Measurements from ENCODE around the gene ITM2B. TPM values are rescaled to one million over a fixed set of nuclear protein-coding genes. Genes with fewer than 3 reads are reported as not detected.
A peak's percentile ranks its signal among the peaks of the same experiment; 100 is the strongest.

The ITM2B gene
- 139 and 167 TPM in 2 replicates for total RNA-seq (2014; rRNA removed; shearing (Covaris generic))
- polyA plus RNA-seq (2016; fragmentation: Nextera tagmentation; extraction: Ambion mirVana), result 307 and 318 TPM in 2 replicates
- long read RNA-seq, full-length matches to known transcripts, result 125 of 165 reads
- long read RNA-seq, partial matches to known transcripts, result 39 of 165 reads
- long read RNA-seq, other reads (novel, unspliced or antisense), result 1 of 165 reads

DNA sequence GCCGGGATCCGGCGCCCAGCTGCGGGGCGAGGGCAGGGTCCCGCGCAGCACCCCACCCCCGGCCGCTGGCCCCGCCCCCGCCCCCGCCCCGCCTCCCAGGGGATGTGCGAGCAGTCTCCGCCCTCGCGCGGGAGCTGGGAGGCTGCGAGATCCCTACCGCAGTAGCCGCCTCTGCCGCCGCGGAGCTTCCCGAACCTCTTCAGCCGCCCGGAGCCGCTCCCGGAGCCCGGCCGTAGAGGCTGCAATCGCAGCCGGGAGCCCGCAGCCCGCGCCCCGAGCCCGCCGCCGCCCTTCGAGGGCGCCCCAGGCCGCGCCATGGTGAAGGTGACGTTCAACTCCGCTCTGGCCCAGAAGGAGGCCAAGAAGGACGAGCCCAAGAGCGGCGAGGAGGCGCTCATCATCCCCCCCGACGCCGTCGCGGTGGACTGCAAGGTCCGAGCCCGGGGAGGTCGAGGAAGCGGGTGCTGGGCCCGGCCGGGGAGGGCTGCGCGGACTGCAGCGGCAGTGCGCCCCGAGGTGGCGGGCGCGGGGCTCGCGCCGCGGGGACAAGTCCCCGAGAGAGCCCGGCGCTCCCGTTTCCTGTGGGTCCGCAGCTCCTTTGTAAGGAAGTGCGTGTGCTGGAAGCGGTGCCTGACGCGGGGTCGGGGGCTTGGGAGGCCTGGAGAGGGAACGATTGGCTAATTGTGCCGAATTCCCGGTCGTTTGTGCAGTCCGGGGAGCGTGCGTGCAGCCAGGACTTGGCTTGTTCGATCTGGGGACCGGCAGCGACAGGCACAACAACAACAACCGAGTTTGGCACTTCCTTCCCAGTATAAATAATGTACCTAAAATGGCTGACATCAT, at the start of gene ITM2B:
TSS of gene ITM2B (plus strand) at position 161 of the 843 bp plus-strand sequence. CDS start at position 316, 155 bp downstream.
- H3K27ac Mint-ChIP-seq, result peak within 1 kb of the TSS; percentile 93
- no peaks in the 10 kb centered on the region for H3K36me3 ChIP-seq (ENCODE audit: insufficient read depth)
- H3K27me3 ChIP-seq (ENCODE audit: insufficient read depth), result peaks cover 4% of the 10 kb centered on the region; the same call in 1 of the 2 replicates
- peak within 1 kb of the TSS; percentile 84 for H3K4me2 ChIP-seq
- no peaks in the 10 kb centered on the region; the same call in 2 of the 3 replicates for H3K36me3 Mint-ChIP-seq (ENCODE audit: low read depth)
- TF ChIP-seq POLR2AphosphoS5 (IDR thresholded peaks at IDR 0.05; ENCODE audit: low read depth), result peak; percentile 79
- TF ChIP-seq, protein P1, sequence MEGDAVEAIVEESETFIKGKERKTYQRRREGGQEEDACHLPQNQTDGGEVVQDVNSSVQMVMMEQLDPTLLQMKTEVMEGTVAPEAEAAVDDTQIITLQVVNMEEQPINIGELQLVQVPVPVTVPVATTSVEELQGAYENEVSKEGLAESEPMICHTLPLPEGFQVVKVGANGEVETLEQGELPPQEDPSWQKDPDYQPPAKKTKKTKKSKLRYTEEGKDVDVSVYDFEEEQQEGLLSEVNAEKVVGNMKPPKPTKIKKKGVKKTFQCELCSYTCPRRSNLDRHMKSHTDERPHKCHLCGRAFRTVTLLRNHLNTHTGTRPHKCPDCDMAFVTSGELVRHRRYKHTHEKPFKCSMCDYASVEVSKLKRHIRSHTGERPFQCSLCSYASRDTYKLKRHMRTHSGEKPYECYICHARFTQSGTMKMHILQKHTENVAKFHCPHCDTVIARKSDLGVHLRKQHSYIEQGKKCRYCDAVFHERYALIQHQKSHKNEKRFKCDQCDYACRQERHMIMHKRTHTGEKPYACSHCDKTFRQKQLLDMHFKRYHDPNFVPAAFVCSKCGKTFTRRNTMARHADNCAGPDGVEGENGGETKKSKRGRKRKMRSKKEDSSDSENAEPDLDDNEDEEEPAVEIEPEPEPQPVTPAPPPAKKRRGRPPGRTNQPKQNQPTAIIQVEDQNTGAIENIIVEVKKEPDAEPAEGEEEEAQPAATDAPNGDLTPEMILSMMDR (conservative IDR thresholded peaks at IDR 0.05; ENCODE audit: low read depth in 2 of 2), result peak; percentile 17 to 42; a peak in 2 of 4 replicates
- TF ChIP-seq, protein P2, sequence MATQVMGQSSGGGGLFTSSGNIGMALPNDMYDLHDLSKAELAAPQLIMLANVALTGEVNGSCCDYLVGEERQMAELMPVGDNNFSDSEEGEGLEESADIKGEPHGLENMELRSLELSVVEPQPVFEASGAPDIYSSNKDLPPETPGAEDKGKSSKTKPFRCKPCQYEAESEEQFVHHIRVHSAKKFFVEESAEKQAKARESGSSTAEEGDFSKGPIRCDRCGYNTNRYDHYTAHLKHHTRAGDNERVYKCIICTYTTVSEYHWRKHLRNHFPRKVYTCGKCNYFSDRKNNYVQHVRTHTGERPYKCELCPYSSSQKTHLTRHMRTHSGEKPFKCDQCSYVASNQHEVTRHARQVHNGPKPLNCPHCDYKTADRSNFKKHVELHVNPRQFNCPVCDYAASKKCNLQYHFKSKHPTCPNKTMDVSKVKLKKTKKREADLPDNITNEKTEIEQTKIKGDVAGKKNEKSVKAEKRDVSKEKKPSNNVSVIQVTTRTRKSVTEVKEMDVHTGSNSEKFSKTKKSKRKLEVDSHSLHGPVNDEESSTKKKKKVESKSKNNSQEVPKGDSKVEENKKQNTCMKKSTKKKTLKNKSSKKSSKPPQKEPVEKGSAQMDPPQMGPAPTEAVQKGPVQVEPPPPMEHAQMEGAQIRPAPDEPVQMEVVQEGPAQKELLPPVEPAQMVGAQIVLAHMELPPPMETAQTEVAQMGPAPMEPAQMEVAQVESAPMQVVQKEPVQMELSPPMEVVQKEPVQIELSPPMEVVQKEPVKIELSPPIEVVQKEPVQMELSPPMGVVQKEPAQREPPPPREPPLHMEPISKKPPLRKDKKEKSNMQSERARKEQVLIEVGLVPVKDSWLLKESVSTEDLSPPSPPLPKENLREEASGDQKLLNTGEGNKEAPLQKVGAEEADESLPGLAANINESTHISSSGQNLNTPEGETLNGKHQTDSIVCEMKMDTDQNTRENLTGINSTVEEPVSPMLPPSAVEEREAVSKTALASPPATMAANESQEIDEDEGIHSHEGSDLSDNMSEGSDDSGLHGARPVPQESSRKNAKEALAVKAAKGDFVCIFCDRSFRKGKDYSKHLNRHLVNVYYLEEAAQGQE (IDR thresholded peaks at IDR 0.05; ENCODE audit: unreplicated experiment), result no peak
- no peaks in the 10 kb centered on the region; the same call in 1 of the 2 replicates for H4K20me1 ChIP-seq (replicated peaks; ENCODE audit: insufficient read depth)
- H3K4me3 Mint-ChIP-seq, result peak within 1 kb of the TSS; percentile 96
- peak within 1 kb of the TSS; percentile 95 for H2AFZ ChIP-seq
- peak within 1 kb of the TSS; percentile 85 for H3K4me3 ChIP-seq
- H3K27ac ChIP-seq (ENCODE audit: low read depth), result peak within 1 kb of the TSS; percentile 56; the same call in 1 of the 2 replicates
- H3K9me2 ChIP-seq (ENCODE audit: insufficient read depth), result no peaks in the 10 kb centered on the region
- peaks cover 39% of the 10 kb centered on the region for H3K79me2 ChIP-seq (replicated peaks; ENCODE audit: insufficient read depth)
- peak; percentile 81 for DNase-seq (ENCODE audit: low spot score)
- H3K9me3 Mint-ChIP-seq, result no peaks in the 10 kb centered on the region
- peak; percentile 87 for ATAC-seq
- H3K4me1 ChIP-seq (ENCODE audit: insufficient read depth), result peaks cover 43% of the 10 kb centered on the region
- peaks cover 6% of the 10 kb centered on the region for H3K27me3 Mint-ChIP-seq (ENCODE audit: insufficient read depth, low read depth, poor library complexity)
- H3F3A ChIP-seq (replicated peaks; ENCODE audit: low read depth), result no peaks in the 10 kb centered on the region
- H3K4me1 Mint-ChIP-seq, result peaks cover 46% of the 10 kb centered on the region

DNA sequence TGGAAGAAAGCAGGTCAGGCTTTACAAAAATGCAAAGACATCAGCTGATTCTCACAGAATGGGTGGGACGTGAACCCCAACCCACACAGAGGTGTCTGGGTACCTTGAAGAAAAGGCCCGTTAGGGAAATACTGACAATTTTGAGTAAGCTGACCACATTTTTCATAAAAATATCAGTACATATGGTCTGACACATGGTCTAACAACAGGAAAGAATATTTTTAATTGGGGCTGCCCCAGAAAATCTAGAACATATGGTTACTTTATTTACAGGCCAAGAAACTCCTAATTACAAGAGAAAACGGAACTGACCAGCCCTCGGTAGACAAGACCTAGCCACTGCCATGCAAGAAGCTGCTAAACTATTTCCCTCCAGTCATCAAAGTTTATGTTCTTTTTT, 48.7 kb upstream of the ITM2B start:
- H3K36me3 Mint-ChIP-seq (ENCODE audit: low read depth), result no peaks in the 10 kb centered on the region
- no peaks in the 10 kb centered on the region for H3K27me3 Mint-ChIP-seq (ENCODE audit: insufficient read depth, low read depth, poor library complexity)
- Histone ChIP-seq H3K79me2 (replicated peaks; ENCODE audit: insufficient read depth) (no peaks in the 10 kb centered on the region), H3K4me3 (no peak overlapping the region), H3K4me1 (ENCODE audit: insufficient read depth) (peaks cover 9% of the 10 kb centered on the region; the same call in 1 of the 2 replicates), H3F3A (replicated peaks; ENCODE audit: low read depth) (no peaks in the 10 kb centered on the region), H4K20me1 (replicated peaks; ENCODE audit: insufficient read depth) (no peaks in the 10 kb centered on the region), H3K4me2 (no peak overlapping the region), H3K36me3 (ENCODE audit: insufficient read depth) (no peaks in the 10 kb centered on the region), H3K9me2 (ENCODE audit: insufficient read depth) (no peaks in the 10 kb centered on the region), H3K27ac (ENCODE audit: low read depth) (no peak overlapping the region), H3K27me3 (ENCODE audit: insufficient read depth) (no peaks in the 10 kb centered on the region), H2AFZ (no peak overlapping the region)
- peaks cover 21% of the 10 kb centered on the region; the same call in 2 of the 3 replicates for H3K4me1 Mint-ChIP-seq
- no peak for DNase-seq (ENCODE audit: low spot score)
- no peak for TF ChIP-seq ZNF331 (CRISPR knock-in tag; IDR thresholded peaks at IDR 0.05; ENCODE audit: low read depth)
- no peak for TF ChIP-seq CREB1 (CRISPR knock-in tag; IDR thresholded peaks at IDR 0.05; ENCODE audit: low read depth)
- TF ChIP-seq ZNF114 (CRISPR knock-in tag; IDR thresholded peaks at IDR 0.05), result no peak
- TF ChIP-seq EZH2phosphoT487 (IDR thresholded peaks at IDR 0.05; ENCODE audit: unreplicated experiment), result no peak
- no peak for TF ChIP-seq POLR2AphosphoS5 (IDR thresholded peaks at IDR 0.05; ENCODE audit: low read depth)
- no peaks in the 10 kb centered on the region for H3K9me3 Mint-ChIP-seq
- H3K27ac Mint-ChIP-seq, result no peak overlapping the region
- ATAC-seq, result no peak
- H3K4me3 Mint-ChIP-seq, result no peak overlapping the region

All from GM23338 (cell line).